Measurements from ENCODE around the gene ZFYVE19. TPM values are rescaled to one million over a fixed set of nuclear protein-coding genes. Genes with fewer than 3 reads are reported as not detected.

ZFYVE19 gene
- total RNA-seq, 4 donors from 2014 or later, result 5.6 to 37.5 (median 15.2) TPM

GRCh38 chr15:40847223-40847961 lies 40.5 kb downstream of the ZFYVE19 start:
- no peaks in the 10 kb centered on the region for H3K27me3 ChIP-seq
- intact Hi-C loops (cut with DNase I; ENCODE audit: low total_unique reads), result no loop called here

GRCh38 chr15:40850576-40851112 lies 43.8 kb downstream of the ZFYVE19 start:
- Histone ChIP-seq H3K4me1 (no peaks in the 10 kb centered on the region), H3K27ac (no peak overlapping the region), H3K4me3 (no peak overlapping the region), H3K36me3 (no peaks in the 10 kb centered on the region), H3K27me3 (no peaks in the 10 kb centered on the region), H3K9me3 (no peaks in the 10 kb centered on the region)
- TF ChIP-seq POLR2A (IDR thresholded peaks at IDR 0.05), result no peak
- TF ChIP-seq, protein P1, sequence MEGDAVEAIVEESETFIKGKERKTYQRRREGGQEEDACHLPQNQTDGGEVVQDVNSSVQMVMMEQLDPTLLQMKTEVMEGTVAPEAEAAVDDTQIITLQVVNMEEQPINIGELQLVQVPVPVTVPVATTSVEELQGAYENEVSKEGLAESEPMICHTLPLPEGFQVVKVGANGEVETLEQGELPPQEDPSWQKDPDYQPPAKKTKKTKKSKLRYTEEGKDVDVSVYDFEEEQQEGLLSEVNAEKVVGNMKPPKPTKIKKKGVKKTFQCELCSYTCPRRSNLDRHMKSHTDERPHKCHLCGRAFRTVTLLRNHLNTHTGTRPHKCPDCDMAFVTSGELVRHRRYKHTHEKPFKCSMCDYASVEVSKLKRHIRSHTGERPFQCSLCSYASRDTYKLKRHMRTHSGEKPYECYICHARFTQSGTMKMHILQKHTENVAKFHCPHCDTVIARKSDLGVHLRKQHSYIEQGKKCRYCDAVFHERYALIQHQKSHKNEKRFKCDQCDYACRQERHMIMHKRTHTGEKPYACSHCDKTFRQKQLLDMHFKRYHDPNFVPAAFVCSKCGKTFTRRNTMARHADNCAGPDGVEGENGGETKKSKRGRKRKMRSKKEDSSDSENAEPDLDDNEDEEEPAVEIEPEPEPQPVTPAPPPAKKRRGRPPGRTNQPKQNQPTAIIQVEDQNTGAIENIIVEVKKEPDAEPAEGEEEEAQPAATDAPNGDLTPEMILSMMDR (IDR thresholded peaks at IDR 0.05), result no peak
- intact Hi-C loops (cut with DNase I; ENCODE audit: low total_unique reads), result no loop called here
- no peak for DNase-seq

More at GRCh38 chr15:40847223-40847961, 40.5 kb downstream of the ZFYVE19 start:
- TF ChIP-seq, protein P1 (IDR thresholded peaks at IDR 0.05), result no peak
- TF ChIP-seq POLR2A (IDR thresholded peaks at IDR 0.05), result no peak
- no peaks in the 10 kb centered on the region for H3K36me3 ChIP-seq
- no peak overlapping the region for H3K27ac ChIP-seq
- no peaks in the 10 kb centered on the region for H3K9me3 ChIP-seq
- DNase-seq, result no peak
- H3K4me1 ChIP-seq, result peaks cover 0 to 11% of the 10 kb centered on the region in 2 donors
- no peak overlapping the region for H3K4me3 ChIP-seq

DNA sequence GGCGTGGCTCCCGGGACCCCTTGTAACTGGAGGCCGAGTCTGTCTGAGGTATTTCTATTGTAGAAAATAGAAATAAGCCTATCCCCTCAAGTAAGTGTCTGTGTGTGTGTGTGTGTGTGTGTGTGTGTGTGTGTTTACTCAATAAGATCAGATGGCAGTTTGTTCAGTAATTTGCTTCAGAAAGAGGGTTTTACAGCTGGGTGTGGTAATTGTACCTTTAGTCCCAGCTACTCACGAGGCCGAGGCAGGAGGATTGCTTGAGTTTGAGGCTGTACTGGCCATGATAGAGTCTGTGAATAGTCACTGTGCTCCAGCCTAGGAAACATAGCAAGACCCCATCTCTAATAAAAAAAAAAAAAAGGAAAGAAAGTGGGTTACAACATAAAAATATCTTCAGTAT lies 45.6 kb downstream of the ZFYVE19 start:
- intact Hi-C loops (cut with DNase I; ENCODE audit: low total_unique reads), result no loop called here
- H3K4me3 ChIP-seq, result no peak overlapping the region
- no peaks in the 10 kb centered on the region for H3K9me3 ChIP-seq
- H3K27ac ChIP-seq, result no peak overlapping the region
- H3K27me3 ChIP-seq, result no peaks in the 10 kb centered on the region
- no peak for DNase-seq
- H3K4me1 ChIP-seq, result no peaks in the 10 kb centered on the region
- no peak for TF ChIP-seq POLR2A (IDR thresholded peaks at IDR 0.05)
- TF ChIP-seq, protein P1 (IDR thresholded peaks at IDR 0.05), result no peak
- no peaks in the 10 kb centered on the region for H3K36me3 ChIP-seq

GRCh38 chr15:40853241-40853890 lies 46.5 kb downstream of the ZFYVE19 start:
- TF ChIP-seq, protein P1 (IDR thresholded peaks at IDR 0.05), result no peak
- TF ChIP-seq POLR2A (IDR thresholded peaks at IDR 0.05), result no peak
- no peaks in the 10 kb centered on the region for H3K27me3 ChIP-seq
- H3K9me3 ChIP-seq, result no peaks in the 10 kb centered on the region
- no peak overlapping the region for H3K4me3 ChIP-seq
- no peaks in the 10 kb centered on the region for H3K4me1 ChIP-seq
- DNase-seq, result no peak
- H3K27ac ChIP-seq, result no peak overlapping the region
- intact Hi-C loops (cut with DNase I; ENCODE audit: low total_unique reads), result no loop called here
- H3K36me3 ChIP-seq, result no peaks in the 10 kb centered on the region

DNA sequence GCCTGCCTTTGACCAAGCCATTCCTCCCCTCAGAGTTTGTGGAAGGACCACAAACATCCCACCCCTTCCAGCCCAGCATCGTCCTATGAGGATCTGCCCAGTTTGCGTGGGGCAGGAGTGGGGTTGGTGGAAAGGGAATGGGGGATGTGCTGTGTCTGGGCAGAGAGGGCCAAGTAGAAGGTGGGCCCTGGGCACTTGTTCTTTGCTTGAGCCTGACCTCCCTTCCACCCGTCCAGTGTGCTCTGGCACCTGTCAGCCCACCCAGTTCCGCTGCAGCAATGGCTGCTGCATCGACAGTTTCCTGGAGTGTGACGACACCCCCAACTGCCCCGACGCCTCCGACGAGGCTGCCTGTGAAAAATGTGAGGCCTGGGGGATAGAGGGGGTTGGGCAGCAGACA lies 47.3 kb downstream of the ZFYVE19 start:
- DNase-seq, result no peak
- no peak for TF ChIP-seq POLR2A (IDR thresholded peaks at IDR 0.05)
- TF ChIP-seq, protein P1 (IDR thresholded peaks at IDR 0.05), result no peak
- no peaks in the 10 kb centered on the region for H3K27me3 ChIP-seq
- H3K9me3 ChIP-seq, result no peaks in the 10 kb centered on the region
- no peaks in the 10 kb centered on the region for H3K36me3 ChIP-seq
- H3K4me1 ChIP-seq, result no peaks in the 10 kb centered on the region
- no peak overlapping the region for H3K4me3 ChIP-seq
- H3K27ac ChIP-seq, result no peak overlapping the region
- intact Hi-C loops (cut with DNase I; ENCODE audit: low total_unique reads), result no loop called here
